Measurements from ENCODE around the gene LRRC4B. TPM values are rescaled to one million over a fixed set of nuclear protein-coding genes. Genes with fewer than 3 reads are reported as not detected.

The LRRC4B gene
- total and polyA plus RNA-seq, 2 of the 13 experiments (the other 11 are each of a cell fraction or from before 2014, with no cell fraction given) = not detected

GRCh38 chr19:50513746-50514345, 54.4 kb downstream of the LRRC4B start, which contains the start of gene ASPDH (continued):
- 0 out of 2 replicates have a peak, but pooled peaks have one; percentile 13 for TF ChIP-seq ELF3 (CRISPR knock-in tag; IDR thresholded peaks at IDR 0.05)
- TF ChIP-seq KLF11 (CRISPR knock-in tag; IDR thresholded peaks at IDR 0.05) = no peak
- TF ChIP-seq ZBTB25 (CRISPR knock-in tag; IDR thresholded peaks at IDR 0.05) = no peak
- no peak for TF ChIP-seq AKAP8 (CRISPR knock-in tag; IDR thresholded peaks at IDR 0.05)
- no peak for TF ChIP-seq ZNF552 (CRISPR knock-in tag; IDR thresholded peaks at IDR 0.05; ENCODE audit: borderline replicate concordance)
- TF ChIP-seq MLX (CRISPR knock-in tag; IDR thresholded peaks at IDR 0.05) = no peak
- no peak for TF ChIP-seq TSC22D2 (CRISPR knock-in tag; IDR thresholded peaks at IDR 0.05; ENCODE audit: borderline replicate concordance)
- 0 out of 2 replicates have a peak, but pooled peaks have one; percentile 50 for TF ChIP-seq SPEN (CRISPR knock-in tag; IDR thresholded peaks at IDR 0.05; ENCODE audit: low read depth)
- no peak for TF ChIP-seq JUN (CRISPR knock-in tag; IDR thresholded peaks at IDR 0.05)
- 0 out of 2 replicates have a peak, but pooled peaks have one; percentile 37 for TF ChIP-seq ZNF350 (CRISPR knock-in tag; IDR thresholded peaks at IDR 0.05; ENCODE audit: borderline replicate concordance, low read depth)
- no peak for TF ChIP-seq ZBTB34 (CRISPR knock-in tag; IDR thresholded peaks at IDR 0.05)
- no peak for TF ChIP-seq ZNF616 (CRISPR knock-in tag; IDR thresholded peaks at IDR 0.05; ENCODE audit: low read depth)
- no peak; the same call in 1 of the 2 replicates for TF ChIP-seq NR2F6 (IDR thresholded peaks at IDR 0.05)
- TF ChIP-seq NR2F6 (CRISPR knock-in tag; IDR thresholded peaks at IDR 0.05) = peak; percentile 24; the same call in 1 of the 2 replicates
- no peak for TF ChIP-seq FOXP4 (CRISPR knock-in tag; IDR thresholded peaks at IDR 0.05)
- no peak for TF ChIP-seq STAT5B (CRISPR knock-in tag; IDR thresholded peaks at IDR 0.05)
- peak; percentile 10; the same call in 1 of the 2 replicates for TF ChIP-seq ARID4A (CRISPR knock-in tag; IDR thresholded peaks at IDR 0.05; ENCODE audit: borderline replicate concordance)
- TF ChIP-seq ARNT (IDR thresholded peaks at IDR 0.05) = no peak
- TF ChIP-seq SOX13 (IDR thresholded peaks at IDR 0.05) = no peak
- no peak for TF ChIP-seq SOX13 (CRISPR knock-in tag; conservative IDR thresholded peaks at IDR 0.05 in 1 of 2, IDR thresholded peaks at IDR 0.05 in 1 of 2)
- TF ChIP-seq CHCHD3 (CRISPR knock-in tag; IDR thresholded peaks at IDR 0.05) = no peak

Data from HepG2 (cell line).